Stimulated activated CD8-positive, alpha-beta memory T cell treated with anti-CD3 and anti-CD28 coated beads, Interleukin-15, amount 100 ng/mL, for 4 hours (primary cell): Measurements from ENCODE around the gene INPP5A.
"Not testable (repeated sequence)": the region's sequence is repeated elsewhere in the genome, so short reads cannot be mapped to it uniquely, and the experiment has no call there.

Experiments used
- DNase-seq, 2 donors: peaks; one replicate each; pipeline ENCODE4 v3.0.0-alpha.2; 2020; ENCODE audit warnings: low read depth in 2 of 2

The INPP5A gene

GRCh38 chr10:132761395-132762060 is 223.9 kb downstream of the INPP5A start:
- DNase-seq, result no peak

- DNase-seq, result no peak
Measured at GRCh38 chr10:132762267-132762666, 224.7 kb downstream of the INPP5A start.

GRCh38 chr10:132763545-132763944 is 226.0 kb downstream of the INPP5A start:
- no peak for DNase-seq

- no peak for DNase-seq
Measured at GRCh38 chr10:132764108-132764507, 226.5 kb downstream of the INPP5A start.

GRCh38 chr10:132765435-132765834 is 227.8 kb downstream of the INPP5A start:
- no peak for DNase-seq

GRCh38 chr10:132766291-132766690 is 228.7 kb downstream of the INPP5A start:
- no peak for DNase-seq

- DNase-seq, result no peak
Measured at GRCh38 chr10:132768346-132769248, 231.0 kb downstream of the INPP5A start.

- DNase-seq, result no peak
Measured at GRCh38 chr10:132770061-132771021, 232.8 kb downstream of the INPP5A start.

GRCh38 chr10:132772816-132773215 is 235.2 kb downstream of the INPP5A start:
- not testable (repeated sequence) for DNase-seq

GRCh38 chr10:132774181-132774901 is 236.8 kb downstream of the INPP5A start:
- no peak for DNase-seq

GRCh38 chr10:132774902-132775863 is 237.6 kb downstream of the INPP5A start:
- DNase-seq, result no peak

- DNase-seq, result no peak
Measured at GRCh38 chr10:132776186-132776585, 238.6 kb downstream of the INPP5A start.

GRCh38 chr10:132776821-132777220 is 239.2 kb downstream of the INPP5A start:
- no peak for DNase-seq

GRCh38 chr10:132777441-132777840 is 239.9 kb downstream of the INPP5A start:
- DNase-seq, result no peak

- no peak for DNase-seq
Measured at GRCh38 chr10:132779549-132780294, 242.1 kb downstream of the INPP5A start.

GRCh38 chr10:132780356-132780755 is 242.8 kb downstream of the INPP5A start:
- DNase-seq, result no peak

- no peak for DNase-seq
Measured at GRCh38 chr10:132781556-132781955, 244.0 kb downstream of the INPP5A start.

GRCh38 chr10:132783165-132783939 is 245.8 kb downstream of the INPP5A start:
- DNase-seq, result no peak
